ENCODE data around the gene RASGEF1C.

The RASGEF1C gene

GRCh38 chr5:180161420-180162303 lies 47.3 kb downstream of the RASGEF1C start:
- H3K4me3 ChIP-seq (ENCODE audit: low read depth, low read length): no peak overlapping the region

DNA sequence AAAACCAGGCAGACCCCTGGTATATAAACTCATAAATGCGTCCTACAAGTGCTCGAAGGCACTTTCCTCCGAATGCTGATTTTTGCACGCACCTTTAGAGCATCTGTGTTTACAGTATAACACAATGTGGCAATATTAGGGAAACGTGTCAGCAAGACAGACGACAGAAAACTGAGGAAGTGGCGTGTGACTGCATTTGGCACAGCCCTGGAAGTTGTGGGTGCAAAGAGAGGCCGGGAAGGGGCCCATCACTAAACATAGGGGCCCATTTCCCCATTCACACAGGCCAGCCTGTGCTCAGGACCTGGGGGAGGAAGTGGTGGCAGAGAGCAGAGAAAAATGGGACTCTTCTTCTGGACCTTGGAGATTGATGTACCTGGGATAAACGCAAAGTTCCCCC lies 48.2 kb downstream of the RASGEF1C start:
- no peak overlapping the region for H3K4me3 ChIP-seq (ENCODE audit: low read depth, low read length)

- no peak overlapping the region for H3K4me3 ChIP-seq (ENCODE audit: low read depth, low read length)
Observed at GRCh38 chr5:180160215-180160614, 48.8 kb downstream of the RASGEF1C start.

DNA sequence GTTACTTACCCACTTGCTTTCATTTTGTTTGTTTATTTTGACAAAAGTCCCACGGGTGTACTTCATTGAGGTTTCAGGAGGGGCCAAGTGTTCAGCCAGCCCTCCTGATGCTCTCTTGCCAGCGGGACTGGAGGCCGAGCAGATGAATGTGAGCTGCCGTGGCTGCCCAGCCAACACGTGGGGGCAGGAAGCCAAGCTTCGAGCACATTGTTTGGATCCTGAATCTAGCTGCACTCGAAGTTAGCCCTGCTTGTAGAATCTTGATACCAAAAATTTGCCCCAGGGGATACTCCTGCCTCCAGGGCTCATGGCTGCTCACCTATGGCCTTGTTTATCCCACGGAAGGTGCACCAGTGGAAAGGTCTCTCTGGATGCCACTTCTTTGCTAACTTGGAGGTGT lies 49.3 kb downstream of the RASGEF1C start:
- H3K4me3 ChIP-seq (ENCODE audit: low read depth, low read length): no peak overlapping the region

- H3K4me3 ChIP-seq (ENCODE audit: low read depth, low read length): no peak overlapping the region
Observed at GRCh38 chr5:180157866-180158265, 51.1 kb downstream of the RASGEF1C start.

- no peak overlapping the region for H3K4me3 ChIP-seq (ENCODE audit: low read depth, low read length)
Observed at GRCh38 chr5:180156141-180156540, 52.9 kb downstream of the RASGEF1C start.

- H3K4me3 ChIP-seq (ENCODE audit: low read depth, low read length): no peak overlapping the region
Observed at GRCh38 chr5:180155365-180155926, 53.6 kb downstream of the RASGEF1C start.

DNA sequence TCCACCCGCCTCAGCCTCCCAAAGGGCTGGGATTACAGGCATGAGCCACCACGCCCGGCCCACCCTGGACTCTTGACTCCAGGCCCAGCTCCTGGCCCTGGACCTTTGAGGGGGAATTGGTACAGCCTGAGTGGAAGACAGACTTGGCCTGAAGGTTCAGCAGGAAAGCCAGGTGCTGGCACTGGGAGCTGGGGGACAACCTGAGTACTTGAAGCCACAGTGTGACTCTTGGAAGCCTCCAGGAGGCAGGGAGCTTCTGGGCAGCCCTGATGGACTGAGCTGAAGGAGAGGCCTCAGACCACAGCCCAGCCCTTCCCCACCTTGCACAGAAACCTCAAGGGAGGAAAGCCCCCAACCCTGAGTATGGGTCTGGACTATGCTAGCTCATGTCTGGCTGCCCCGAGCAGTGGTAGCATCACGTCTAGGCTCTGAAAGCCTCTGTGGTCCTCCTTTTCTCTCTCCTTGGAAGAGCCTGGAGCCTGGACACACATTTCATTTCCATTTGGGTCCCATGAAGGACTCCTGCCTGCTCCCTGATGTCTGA lies 54.1 kb downstream of the RASGEF1C start:
- no peak overlapping the region for H3K4me3 ChIP-seq (ENCODE audit: low read depth, low read length)

DNA sequence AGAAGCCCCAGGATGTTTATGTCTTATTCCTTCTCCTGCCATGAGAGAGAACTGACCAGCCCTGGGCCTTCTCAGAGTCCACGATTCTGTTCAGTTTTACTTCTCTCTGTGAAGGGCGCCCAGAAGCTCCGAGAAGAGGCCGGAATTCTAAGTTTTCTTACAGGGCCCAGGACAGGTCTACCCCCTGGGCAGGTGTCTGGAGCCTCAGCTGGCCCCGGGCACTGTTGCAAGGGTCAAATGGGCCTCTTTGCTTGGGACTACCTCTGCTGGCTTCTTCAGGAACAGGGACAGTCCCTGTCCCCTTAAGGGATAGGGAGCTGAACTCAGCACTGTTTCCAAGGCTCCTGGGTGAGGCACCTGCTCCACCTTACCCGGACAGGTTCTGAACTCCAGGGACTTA lies 55.0 kb downstream of the RASGEF1C start:
- H3K4me3 ChIP-seq (ENCODE audit: low read depth, low read length): no peak overlapping the region

DNA sequence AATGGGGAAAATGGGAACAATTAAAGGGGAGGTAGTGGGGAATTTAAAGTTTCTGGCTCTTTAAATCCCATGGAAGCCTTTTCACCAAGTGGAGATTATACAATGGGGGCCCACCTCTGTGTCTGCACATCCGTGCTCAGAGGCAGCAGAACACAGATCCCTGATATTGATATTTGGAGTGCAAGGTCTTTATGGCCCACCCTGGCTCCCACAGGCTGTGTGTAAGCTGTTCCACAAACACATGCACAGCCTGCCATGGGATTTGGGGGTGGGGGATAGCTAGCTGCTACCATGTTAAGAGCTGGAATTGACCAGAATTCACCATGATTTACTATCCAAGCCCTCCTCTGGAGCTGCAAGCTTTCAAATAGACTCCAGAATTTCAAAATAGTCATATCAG lies 55.9 kb downstream of the RASGEF1C start:
- H3K4me3 ChIP-seq (ENCODE audit: low read depth, low read length): no peak overlapping the region

DNA sequence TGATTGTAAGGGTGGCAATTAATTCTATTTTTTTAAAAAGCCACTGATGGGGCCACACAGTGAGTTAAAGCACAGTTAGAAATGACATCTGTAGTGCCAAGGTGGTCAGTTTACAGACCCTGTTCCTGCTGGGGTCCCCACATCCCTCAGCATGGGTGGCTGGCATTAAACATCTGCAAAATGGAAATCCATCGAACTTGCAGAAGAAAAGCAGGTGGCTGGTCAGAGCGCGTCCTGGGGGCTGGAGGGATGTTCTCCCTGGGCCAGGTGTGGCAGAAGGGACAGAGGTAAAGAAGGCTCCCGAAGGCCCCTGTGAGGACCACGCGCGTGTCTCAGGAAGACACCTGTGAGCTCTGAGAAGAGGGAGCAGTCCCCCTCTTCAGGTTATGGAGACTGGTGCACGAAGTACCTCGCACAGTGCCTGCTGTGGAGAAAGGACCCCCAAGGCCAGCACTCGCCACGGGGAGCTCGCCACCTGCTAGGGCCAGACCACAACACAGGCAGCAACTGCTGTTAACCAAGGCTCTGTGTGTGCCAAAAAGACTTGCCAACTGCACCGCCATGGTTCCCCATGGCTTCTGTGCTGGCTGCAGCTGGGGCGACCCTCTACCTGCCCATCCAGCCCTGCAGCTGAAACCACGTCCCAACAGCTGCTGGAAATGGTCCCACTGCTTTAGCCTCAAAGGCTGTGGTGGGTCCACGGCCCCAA lies 65.2 kb downstream of the RASGEF1C start:
- H3K4me3 ChIP-seq (ENCODE audit: low read depth, low read length): no peak overlapping the region

GRCh38 chr5:180142824-180143610 lies 66.0 kb downstream of the RASGEF1C start:
- H3K4me3 ChIP-seq (ENCODE audit: low read depth, low read length): no peak overlapping the region

- no peak overlapping the region for H3K4me3 ChIP-seq (ENCODE audit: low read depth, low read length)
Observed at GRCh38 chr5:180142021-180142765, 66.8 kb downstream of the RASGEF1C start.

DNA sequence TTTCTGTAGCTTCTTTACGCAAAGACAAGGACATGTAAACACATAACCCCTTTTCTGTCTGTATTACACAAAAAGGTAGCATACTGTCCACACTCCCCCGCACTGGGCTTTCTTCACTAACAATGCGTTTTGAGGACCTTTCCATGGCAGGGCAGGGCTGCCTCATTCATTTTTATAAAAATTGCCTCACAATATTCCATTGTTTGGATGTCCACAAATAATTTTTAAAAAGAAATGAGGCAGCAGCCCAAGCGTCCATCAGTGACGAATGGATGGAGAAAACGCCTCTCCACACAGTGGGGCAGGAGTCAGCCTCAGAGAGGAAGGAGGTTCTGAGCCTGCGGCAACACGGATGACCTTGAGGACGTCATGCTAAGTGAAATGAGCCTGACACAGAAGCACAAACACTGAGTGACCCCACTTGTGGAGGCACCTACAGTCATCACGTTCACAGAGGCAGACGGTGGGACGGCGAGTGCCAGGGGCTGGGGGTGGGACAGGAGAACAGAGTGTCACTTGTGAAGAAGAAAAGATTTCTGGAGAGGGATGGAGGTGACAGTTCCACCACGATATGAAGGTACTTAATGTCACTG lies 67.8 kb downstream of the RASGEF1C start:
- no peak overlapping the region for H3K4me3 ChIP-seq (ENCODE audit: low read depth, low read length)

- no peak overlapping the region for H3K4me3 ChIP-seq (ENCODE audit: low read depth, low read length)
Observed at GRCh38 chr5:180140571-180140970, 68.4 kb downstream of the RASGEF1C start.

DNA sequence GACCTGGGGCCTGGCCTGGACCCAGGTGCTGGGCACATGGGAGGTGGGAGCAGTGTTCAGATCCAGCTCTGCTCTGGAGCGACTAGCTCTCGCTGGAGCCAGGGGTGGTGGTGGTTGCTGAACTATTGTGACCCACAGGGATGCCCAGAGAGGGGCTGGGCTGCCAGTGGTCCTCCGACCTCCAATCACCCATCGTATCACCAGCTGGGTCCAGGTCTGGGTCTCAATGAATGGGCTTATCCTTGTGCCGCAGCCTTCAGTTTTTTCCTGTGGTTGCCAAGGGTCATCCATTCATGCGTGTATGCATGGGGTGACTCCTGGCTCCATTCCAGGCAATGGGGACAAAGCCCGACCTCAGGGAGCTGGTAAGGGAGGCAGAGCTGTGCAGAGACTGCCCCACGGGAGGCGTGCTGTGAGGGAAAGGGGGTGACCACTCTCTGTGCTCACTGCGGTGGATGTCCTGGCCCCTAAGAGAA lies 68.9 kb downstream of the RASGEF1C start:
- no peak overlapping the region for H3K4me3 ChIP-seq (ENCODE audit: low read depth, low read length)

- H3K4me3 ChIP-seq (ENCODE audit: low read depth, low read length): no peak overlapping the region
Observed at GRCh38 chr5:180139731-180140055, 69.3 kb downstream of the RASGEF1C start.

GRCh38 chr5:180138976-180139730 lies 69.9 kb downstream of the RASGEF1C start:
- no peak overlapping the region for H3K4me3 ChIP-seq (ENCODE audit: low read depth, low read length)

All from iPS-11a (cell line).